GM10248 (cell line): ENCODE results near the gene CENPC.
"Not testable (repeated sequence)": the region's sequence is repeated elsewhere in the genome, so short reads cannot be mapped to it uniquely, and the experiment has no call there.

Source experiments
- CTCF ChIA-PET: fragments of 300-600 bp; sonication (Branson Sonifier 250); formaldehyde crosslinking; extraction: SDS; loops from one replicate; lab custom pipeline; 2021; ENCODE audit warnings: antibody characterized with exemption; lab: Yijun Ruan, JAX
- POLR2A ChIA-PET: fragments of 350-650 bp; sonication (Branson Sonifier 250); formaldehyde crosslinking; extraction: SDS; loops from one replicate; lab custom pipeline; 2020; ENCODE audit warnings: antibody characterized with exemption; lab: Yijun Ruan, JAX
- DNase-seq: peaks from one replicate; pipeline ENCODE4 v3.0.0; 2012; ENCODE audit errors: extremely low spot score
- TF ChIP-seq, protein P1 (sequence below): IDR thresholded peaks from 2 replicates; pipeline ENCODE4 v1.5.1; 2012; ENCODE audit warnings: mild to moderate bottlenecking, low read depth; ENCODE audit errors: extremely low read depth, missing control alignments, control extremely low read depth

CENPC gene

GRCh38 chr4:67546004-67546356 is 677 bp upstream of the CENPC start:
- CTCF ChIA-PET, result interaction anchor here (1.2 to 1.8 kb wide), 4 partner anchors 11 to 830 kb away, joined by 3 to 5 read pairs (median 4); no protein-coding TSS in a partner anchor
- TF ChIP-seq, protein P1, sequence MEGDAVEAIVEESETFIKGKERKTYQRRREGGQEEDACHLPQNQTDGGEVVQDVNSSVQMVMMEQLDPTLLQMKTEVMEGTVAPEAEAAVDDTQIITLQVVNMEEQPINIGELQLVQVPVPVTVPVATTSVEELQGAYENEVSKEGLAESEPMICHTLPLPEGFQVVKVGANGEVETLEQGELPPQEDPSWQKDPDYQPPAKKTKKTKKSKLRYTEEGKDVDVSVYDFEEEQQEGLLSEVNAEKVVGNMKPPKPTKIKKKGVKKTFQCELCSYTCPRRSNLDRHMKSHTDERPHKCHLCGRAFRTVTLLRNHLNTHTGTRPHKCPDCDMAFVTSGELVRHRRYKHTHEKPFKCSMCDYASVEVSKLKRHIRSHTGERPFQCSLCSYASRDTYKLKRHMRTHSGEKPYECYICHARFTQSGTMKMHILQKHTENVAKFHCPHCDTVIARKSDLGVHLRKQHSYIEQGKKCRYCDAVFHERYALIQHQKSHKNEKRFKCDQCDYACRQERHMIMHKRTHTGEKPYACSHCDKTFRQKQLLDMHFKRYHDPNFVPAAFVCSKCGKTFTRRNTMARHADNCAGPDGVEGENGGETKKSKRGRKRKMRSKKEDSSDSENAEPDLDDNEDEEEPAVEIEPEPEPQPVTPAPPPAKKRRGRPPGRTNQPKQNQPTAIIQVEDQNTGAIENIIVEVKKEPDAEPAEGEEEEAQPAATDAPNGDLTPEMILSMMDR, result no peak
- POLR2A ChIA-PET, result no interaction called here
- DNase-seq, result no peak

DNA sequence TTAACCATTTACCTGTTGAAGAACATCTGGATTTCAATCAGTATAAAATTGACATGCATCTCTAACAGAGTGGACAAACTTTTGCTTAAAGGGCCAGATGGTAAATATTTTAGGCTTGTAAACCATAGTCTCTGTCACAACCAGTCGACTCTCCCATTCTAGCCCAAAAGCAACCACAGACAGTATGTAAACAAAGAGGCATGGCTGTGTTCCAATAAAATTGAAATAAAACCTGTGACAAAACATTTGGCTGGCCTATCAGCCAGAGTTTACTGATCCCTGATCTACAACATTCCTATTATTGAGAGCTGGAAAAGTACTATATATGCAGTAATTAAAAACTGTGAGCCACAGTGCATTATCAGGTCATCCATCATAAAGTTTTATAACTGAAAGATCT is 3.2 kb downstream of the CENPC start:
- no peak for DNase-seq
- TF ChIP-seq, protein P1, result no peak
- ChIA-PET POLR2A (no interaction called here), CTCF (interaction anchor here (0.7 to 1.4 kb wide), 4 partner anchors 10 to 205 kb away, joined by 3 to 4 read pairs (median 4); no protein-coding TSS in a partner anchor)

DNA sequence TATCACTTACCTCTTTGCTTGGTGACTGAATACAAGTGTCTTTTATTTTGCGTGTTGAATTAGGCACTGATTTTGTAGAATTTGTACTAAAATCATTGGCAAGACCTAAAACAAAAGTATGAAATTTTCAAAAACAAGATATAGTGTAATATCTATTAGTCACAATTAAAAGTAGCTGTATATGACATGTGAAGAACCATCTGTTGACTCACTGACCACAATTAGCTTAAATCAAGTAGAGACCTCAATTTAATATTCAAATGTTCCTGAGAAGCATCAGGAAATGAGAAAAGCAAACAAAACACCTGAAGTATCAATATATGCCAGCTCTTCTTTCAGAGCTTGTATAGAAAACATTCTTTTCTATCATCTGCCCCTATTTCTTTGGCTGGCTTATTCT is 5.5 kb downstream of the CENPC start:
- TF ChIP-seq, protein P1, result no peak
- DNase-seq, result no peak
- CTCF ChIA-PET, result interaction anchor here (1.2 kb wide), 1 partner anchor 93 kb away, joined by 3 read pairs; no protein-coding TSS in a partner anchor
- POLR2A ChIA-PET, result no interaction called here

DNA sequence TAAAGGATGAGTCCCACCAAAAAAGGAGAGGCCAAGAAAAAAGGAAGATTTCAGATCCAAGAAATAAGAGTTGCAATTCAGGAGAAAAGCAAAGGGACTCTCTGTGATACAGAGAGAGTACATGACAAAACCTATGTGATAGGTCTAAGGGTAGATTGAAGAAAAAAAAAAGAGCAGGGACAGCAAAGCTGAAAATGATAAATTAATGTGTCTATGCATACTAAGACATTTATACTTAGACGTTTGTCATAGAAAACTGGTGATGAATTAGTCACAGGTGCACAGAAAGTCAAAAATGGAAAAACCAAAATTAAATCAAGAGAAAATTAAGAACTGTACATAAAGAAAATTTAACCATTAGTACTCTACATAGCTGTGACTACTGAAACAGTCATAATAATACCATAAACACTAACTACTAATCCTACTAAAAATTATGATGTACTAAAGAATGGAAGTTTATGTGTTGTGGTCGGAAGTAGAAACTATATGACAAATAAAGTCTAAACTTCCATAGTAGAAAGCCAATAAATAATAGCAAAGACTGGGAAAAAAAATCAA is 9.9 kb downstream of the CENPC start:
- POLR2A ChIA-PET, result interaction anchor here (1.2 kb wide), 1 partner anchor 10 kb away, joined by 3 read pairs; the partner anchor contains the start of gene CENPC
- TF ChIP-seq, protein P1, result no peak
- CTCF ChIA-PET, result interaction anchor here (0.6 to 1.6 kb wide), 4 partner anchors 9 to 166 kb away, joined by 3 to 4 read pairs (median 4); no protein-coding TSS in a partner anchor
- no peak for DNase-seq

- DNase-seq, result no peak
- ChIA-PET CTCF (no interaction called here), POLR2A (no interaction called here)
- TF ChIP-seq, protein P1, result no peak
Observed at GRCh38 chr4:67533112-67533511, 12.2 kb downstream of the CENPC start.

GRCh38 chr4:67532397-67532796 is 12.9 kb downstream of the CENPC start:
- CTCF ChIA-PET, DNase-seq, POLR2A ChIA-PET: not testable (repeated sequence)

DNA sequence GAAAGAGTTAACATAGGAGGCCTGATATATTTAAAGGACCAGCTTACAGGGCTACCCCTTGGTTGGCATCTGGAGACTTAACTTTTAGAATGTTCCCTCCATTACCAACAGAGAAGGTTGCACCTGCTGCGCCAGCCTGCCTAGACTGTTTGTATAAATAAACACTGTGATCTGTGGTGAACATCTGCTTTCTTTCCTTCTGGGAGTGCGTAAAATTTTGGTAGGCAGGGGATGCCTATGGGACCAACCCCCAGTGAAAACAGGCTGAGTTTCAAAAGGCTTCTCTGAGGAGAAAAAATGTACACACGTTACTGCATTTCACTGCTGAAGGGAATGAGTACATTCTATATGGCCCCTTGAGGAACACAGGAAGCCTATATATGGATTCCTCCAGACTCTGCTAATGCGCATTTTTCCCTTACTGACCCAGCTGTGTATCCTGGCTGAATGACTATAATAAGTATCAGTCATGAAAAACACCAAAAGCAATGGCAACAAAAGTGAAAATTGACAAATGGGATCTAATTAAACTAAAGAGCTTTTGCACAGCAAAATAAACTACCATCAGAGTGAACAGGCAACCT is 13.8 kb downstream of the CENPC start:
- ChIA-PET CTCF (interaction anchor here (1.1 kb wide), 1 partner anchor 12 kb away, joined by 3 read pairs; no protein-coding TSS in a partner anchor), POLR2A (no interaction called here)
- TF ChIP-seq, protein P1, result no peak
- DNase-seq, result no peak

DNA sequence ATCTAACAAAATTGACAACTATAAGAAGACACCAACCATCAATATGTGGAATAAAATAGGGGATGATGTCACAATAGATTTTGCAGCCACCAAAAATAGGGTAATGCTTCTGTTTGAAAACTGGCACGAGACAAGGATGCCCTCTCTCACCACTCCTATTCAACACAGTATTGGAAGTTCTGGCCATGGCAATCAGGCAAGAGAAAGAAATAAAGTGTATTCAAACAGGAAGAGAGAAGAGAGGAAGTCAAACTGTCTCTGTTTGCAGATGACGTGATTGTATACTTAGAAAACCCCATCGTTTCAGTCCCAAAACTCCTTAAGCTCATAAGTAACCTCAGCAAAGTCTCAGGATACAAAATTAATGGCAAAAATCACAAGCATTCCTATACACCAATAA is 21.2 kb downstream of the CENPC start:
- POLR2A ChIA-PET, CTCF ChIA-PET, DNase-seq: not testable (repeated sequence)
